OCI-LY1 (cell line): ENCODE measurements around the gene CCDC97.

ENCODE experiments used
- EZH2 ChIP-seq: fragments of 200-600 bp; sonication (generic), shearing (Covaris generic); IDR thresholded peaks from 2 replicates; pipeline ENCODE4 v1.8.0; 2017; ENCODE audit warnings: borderline replicate concordance, mixed run types, mild to moderate bottlenecking, antibody characterized with exemption, low read length, moderate library complexity, mixed read lengths
- TF ChIP-seq, protein P1 (sequence below): fragments of 200-600 bp; sonication (generic), shearing (Covaris generic); IDR thresholded peaks from 2 replicates; pipeline ENCODE4 v1.5.1; 2017; ENCODE audit warnings: mild to moderate bottlenecking, antibody characterized with exemption, low read length, moderate library complexity, mixed read lengths

DNA sequence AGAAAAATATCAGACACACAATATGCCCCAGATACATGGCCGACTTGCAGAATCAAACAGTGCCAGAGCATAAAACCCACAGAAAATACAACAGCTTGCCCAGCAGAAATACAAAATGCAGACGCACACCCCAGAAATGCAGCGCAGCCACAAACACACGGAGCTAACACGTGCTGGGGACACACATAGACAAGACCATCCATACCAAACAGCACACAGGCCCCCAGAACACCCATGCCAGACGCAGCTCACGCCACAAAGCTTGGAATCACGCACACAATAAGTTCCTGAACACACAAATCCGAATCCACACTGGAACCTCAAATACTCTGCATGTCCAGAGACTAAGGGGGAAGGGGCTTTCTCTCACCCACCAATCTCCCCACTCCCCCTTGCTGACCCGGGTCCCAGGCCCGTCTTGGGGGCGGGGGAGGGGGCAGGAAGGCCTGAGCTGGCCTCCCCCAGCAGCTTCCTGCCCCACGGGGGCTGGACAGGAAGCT lies 17.2 kb downstream of the CCDC97 start:
- TF ChIP-seq, protein P1, sequence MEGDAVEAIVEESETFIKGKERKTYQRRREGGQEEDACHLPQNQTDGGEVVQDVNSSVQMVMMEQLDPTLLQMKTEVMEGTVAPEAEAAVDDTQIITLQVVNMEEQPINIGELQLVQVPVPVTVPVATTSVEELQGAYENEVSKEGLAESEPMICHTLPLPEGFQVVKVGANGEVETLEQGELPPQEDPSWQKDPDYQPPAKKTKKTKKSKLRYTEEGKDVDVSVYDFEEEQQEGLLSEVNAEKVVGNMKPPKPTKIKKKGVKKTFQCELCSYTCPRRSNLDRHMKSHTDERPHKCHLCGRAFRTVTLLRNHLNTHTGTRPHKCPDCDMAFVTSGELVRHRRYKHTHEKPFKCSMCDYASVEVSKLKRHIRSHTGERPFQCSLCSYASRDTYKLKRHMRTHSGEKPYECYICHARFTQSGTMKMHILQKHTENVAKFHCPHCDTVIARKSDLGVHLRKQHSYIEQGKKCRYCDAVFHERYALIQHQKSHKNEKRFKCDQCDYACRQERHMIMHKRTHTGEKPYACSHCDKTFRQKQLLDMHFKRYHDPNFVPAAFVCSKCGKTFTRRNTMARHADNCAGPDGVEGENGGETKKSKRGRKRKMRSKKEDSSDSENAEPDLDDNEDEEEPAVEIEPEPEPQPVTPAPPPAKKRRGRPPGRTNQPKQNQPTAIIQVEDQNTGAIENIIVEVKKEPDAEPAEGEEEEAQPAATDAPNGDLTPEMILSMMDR = no peak
- no peak for TF ChIP-seq EZH2
